ENCODE measurements around the gene PIPOX.

DNA sequence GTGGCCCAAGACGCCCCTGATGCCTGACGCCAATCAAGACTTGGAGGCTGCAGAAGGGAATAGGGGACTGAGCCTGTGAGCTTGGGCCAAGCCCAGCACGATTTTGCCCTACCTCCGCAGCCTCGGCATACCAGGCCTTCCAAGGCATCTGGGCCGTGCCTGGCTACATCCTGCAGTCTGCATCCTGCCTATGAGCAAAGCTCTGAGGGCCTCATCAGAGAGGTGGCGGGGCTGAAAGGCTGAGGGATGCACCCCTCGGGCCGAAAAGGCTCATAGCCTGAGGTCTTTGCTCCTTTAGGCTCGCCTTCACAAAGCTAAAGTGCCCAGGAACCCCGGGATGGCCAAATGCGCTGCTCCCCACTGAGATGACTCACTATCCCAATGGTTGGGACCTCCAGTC, 39.7 kb upstream of the PIPOX start:
- TF ChIP-seq, protein P1, sequence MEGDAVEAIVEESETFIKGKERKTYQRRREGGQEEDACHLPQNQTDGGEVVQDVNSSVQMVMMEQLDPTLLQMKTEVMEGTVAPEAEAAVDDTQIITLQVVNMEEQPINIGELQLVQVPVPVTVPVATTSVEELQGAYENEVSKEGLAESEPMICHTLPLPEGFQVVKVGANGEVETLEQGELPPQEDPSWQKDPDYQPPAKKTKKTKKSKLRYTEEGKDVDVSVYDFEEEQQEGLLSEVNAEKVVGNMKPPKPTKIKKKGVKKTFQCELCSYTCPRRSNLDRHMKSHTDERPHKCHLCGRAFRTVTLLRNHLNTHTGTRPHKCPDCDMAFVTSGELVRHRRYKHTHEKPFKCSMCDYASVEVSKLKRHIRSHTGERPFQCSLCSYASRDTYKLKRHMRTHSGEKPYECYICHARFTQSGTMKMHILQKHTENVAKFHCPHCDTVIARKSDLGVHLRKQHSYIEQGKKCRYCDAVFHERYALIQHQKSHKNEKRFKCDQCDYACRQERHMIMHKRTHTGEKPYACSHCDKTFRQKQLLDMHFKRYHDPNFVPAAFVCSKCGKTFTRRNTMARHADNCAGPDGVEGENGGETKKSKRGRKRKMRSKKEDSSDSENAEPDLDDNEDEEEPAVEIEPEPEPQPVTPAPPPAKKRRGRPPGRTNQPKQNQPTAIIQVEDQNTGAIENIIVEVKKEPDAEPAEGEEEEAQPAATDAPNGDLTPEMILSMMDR (IDR thresholded peaks at IDR 0.05; ENCODE audit: low read length): no peak
- TF ChIP-seq EZH2 (optimal IDR thresholded peaks at IDR 0.05; ENCODE audit: low read depth, low read length) (no peak), EZH2phosphoT487 (IDR thresholded peaks at IDR 0.05; ENCODE audit: low read length) (no peak)

Measured in MM.1S (cell line).